Measurements from ENCODE around the gene TAF1D.
"Not testable (repeated sequence)": the region's sequence is repeated elsewhere in the genome, so short reads cannot be mapped to it uniquely, and the experiment has no call there.

TAF1D gene

GRCh38 chr11:93746101-93746500 is 4.8 kb upstream of the TAF1D start:
- DNase-seq: no peak

DNA sequence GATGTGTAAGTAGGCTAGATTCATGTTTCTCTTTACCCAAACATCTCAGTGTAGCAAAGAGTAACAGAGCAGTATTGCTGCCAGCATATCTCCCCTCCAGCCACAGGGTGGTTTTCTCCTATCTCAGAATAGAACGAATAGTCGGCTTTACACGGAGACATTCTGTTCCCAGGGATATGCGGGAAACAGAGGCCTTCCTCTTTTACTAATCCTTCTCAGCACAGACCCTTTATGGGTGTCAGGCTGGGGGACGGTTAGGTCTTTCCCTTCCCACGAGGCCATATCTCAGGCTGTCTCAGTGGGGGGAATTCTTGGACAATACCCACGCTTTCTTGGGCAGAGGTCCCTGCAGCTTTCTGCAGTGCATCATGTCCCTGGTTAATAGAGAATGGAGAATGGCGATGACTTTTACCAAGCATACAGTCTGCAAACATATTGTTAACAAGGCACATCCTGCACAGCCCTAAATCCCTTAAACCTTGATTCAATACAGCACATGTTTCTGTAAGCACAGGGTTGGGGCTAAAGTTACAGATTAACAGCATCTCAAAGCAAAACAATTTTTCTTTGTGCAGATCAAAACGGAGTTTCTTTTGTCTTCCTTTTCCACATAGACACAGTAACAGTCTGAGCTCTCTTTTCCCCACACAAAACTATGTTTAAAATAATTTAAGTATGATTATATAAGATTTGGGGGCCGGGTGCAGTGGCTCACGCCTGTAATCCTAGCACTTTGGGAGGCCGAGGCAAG is 3.9 kb upstream of the TAF1D start:
- not testable (repeated sequence) for DNase-seq

DNA sequence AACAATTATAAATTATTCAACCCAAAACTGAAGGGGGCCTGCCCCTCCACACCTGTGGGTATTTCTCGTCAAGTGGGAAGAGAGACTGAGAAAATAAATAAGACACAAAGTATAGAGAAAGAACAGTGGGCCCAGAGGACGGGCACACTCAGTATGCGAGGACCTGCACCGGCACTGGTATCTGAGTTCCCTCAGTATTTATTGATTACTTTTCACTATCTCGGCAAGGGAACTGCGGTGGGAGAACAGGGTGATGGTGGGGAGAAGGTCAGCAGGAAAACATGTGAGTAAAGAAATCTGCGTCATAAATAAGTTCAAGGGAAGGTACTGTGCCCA is 3.3 kb upstream of the TAF1D start:
- DNase-seq: no peak

GRCh38 chr11:93743291-93743690 is 2.0 kb upstream of the TAF1D start:
- DNase-seq: no peak

DNA sequence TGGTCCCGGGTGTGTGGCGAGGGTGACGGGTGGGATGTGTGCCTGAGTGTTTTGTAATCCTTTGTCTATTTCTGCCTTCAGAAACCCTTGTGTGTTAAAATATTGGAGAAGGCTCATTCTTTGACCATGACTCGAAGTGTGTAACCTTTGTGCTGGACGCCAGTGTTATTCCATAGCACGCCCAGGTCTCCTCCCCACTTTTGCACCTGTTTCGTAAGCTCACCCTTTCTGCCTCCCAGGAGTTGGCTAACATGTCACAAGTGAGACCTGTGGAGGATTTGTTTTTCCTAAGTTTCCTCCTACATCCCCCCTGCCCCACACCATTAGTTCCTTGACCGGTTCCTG is 559 bp upstream of the TAF1D start:
- DNase-seq: no peak

DNA sequence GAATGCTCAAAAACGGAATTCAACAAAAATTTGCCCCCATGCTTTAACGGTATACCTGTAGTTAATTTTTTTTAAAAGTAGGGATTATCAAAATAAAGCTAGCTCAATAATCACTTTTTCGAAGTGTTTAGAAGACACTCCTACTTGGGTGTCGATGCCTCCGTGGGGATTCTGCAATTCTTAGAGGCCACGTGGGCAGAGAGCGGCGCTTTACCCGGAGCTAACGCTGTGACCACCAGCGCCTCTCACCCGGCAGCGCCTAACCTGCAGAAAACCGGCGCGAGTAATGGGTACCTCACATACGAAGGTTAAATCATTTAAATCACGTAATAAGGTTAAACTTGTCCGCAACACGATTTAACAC is 583 bp downstream of the TAF1D start:
- peak; percentile 66 to 72 for DNase-seq

GRCh38 chr11:93740031-93740729 is 1.1 kb downstream of the TAF1D start:
- DNase-seq: peak; percentile 55 to 67

- DNase-seq: no peak
These were observed 2.6 kb downstream of the TAF1D start for GRCh38 chr11:93738647-93739081.

GRCh38 chr11:93737904-93738612 is 3.2 kb downstream of the TAF1D start:
- no peak for DNase-seq

DNA sequence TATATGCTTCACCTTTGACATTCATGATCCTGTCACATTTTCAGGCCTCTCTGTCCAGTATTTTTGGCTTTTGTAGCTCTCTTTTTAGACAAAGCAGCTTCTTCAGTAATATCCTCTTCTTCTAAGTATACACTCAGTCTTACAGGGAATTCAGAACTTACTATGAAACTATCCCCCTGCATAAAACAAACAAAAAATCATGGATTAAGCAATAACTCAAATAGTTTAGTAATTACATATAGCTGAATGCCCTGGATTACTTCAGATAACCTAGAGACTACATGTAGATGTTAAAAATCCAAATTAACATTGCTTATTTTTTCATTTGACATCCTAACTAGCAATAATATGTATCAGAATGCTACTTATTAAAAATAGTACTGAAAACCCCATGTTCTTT is 5.2 kb downstream of the TAF1D start:
- DNase-seq: no peak

DNA sequence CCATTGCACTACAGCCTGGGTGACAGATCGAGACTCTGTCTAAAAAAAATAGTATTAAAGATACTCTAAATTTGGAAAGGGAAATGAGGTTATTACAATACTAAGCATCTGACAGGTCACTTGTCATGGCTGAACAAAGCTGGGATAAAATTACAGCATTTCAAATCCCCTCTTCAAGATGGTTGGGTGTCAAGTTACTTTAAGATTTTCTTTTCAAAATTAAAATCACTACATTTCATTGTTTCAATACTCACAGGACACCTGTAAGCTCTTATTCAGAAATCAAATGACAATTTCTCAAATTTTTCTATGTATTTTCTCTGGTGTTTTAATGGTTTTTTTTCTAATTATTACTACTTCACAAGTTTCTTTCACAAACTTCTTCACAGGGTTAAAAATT is 5.7 kb downstream of the TAF1D start:
- no peak for DNase-seq

DNA sequence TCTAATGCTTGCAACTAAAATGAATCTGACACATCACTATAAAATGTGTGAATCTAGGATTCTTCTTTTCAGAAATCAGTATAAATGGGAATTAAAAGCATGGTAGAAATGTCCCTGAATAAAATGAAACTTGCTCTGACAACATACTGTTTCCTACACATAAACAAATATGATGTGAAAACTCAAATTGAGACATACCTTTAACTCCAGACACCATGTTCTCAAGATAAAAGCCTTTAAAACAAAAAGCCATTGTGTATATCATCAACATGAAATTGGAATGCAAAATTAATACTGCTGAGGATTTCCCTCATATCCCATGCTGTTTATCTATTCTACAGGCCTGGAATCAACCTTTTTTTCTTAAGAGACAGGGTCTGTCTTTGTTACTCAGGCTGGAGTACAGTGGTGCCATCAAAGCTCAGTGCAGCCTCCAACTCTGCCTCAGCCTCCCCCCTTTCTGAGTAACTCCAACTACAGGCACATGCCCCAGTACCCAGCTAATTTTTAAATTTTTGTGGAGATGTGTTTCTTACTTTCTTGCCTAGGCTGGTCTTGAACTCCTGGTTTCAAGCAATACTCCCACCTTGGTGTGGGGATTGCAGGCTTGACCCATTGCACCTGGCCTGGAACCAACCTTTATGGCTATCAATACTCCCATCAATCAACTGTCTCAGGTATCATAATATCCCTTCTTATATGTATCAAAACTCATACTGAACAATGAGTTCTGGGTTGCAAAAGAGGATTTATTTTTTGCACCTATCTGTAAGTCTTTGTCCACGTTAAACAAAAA is 6.7 kb downstream of the TAF1D start:
- no peak for DNase-seq

- no peak for DNase-seq
These were observed 7.8 kb downstream of the TAF1D start for GRCh38 chr11:93733474-93733873.

DNA sequence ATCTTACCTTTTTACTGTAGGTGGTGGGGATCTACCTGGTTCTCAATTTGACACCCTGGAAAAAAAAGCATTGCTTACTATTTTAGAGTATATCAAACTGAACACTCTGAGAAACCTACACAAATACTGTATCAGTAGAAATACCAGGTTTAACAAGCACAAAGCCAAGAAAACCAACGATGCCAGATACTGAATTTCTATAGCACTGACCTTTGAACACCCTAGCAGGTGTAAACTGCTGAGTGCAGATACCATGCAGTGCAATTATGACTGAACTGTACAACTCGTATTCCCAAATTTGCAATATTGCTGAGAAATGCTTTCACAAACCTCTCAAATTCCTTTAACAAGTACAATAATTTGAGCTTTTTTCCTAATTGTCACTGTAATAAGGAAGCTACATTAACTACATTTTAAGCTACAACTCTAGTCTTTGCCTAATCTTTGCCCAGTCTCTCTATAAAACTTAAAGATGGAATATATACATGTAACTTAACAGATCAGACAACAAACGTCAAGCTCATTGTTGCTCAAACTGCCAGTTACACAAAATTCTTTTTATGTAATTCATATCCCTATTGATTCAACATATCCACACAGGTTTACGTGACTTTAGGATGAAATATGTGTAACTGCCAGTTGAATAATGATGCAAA is 8.9 kb downstream of the TAF1D start:
- DNase-seq: no peak

- DNase-seq: no peak
These were observed 10.9 kb downstream of the TAF1D start for GRCh38 chr11:93730108-93731107.

DNA sequence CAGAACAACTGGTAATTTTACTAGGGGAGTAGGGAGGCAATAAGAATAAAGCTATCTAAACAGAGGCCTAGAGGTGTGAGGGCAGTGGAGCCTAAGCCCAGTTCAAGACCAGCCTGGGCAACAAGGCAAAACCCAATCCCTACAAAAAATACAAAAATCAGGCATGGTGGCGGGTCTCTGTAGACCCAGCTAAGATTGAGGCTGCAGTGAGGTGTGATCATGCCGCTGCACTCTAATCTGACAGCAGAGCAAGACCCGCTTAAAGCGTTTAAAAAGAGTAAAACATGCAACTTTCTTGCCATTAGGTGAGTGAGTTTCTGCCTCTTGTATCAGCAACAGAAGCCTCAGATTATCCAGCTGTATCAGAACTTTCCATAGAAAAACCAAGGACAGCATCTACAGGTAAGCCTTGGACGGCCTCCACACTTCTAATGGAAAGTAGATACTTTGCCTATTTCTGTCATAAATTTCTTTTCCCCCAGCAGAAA is 12.1 kb downstream of the TAF1D start:
- DNase-seq: peak; percentile 15 to 28

- DNase-seq: no peak
These were observed 12.5 kb downstream of the TAF1D start for GRCh38 chr11:93728792-93729128.

- no peak for DNase-seq
These were observed 13.1 kb downstream of the TAF1D start for GRCh38 chr11:93727985-93728791.

GRCh38 chr11:93724089-93724488 is 17.2 kb downstream of the TAF1D start:
- no peak for DNase-seq

DNA sequence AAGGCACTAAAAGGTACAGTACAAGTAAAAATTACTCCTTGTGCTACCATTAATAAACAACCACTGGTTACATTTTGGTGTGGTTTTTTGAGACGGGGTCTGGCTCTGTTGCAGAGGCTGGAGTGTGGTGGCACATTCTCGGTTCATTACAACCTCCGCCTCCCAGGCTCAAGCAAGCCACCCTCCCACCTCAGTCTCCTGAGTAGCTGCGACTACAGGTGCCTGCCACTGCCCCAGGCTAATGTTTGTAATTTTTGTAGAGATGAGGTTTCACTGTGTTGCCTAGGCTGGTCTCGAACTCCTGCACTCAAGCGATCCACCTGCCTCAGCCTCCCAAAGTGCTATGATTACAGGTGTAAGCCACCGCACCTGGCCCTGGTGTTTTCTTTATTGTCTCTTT is 20.8 kb downstream of the TAF1D start:
- no peak for DNase-seq

- DNase-seq: no peak
These were observed 22.0 kb downstream of the TAF1D start for GRCh38 chr11:93719310-93719709.

Measured in activated CD4-positive, alpha-beta T cell treated with anti-CD3 and anti-CD28 coated beads, Interleukin-2, amount 50 U/mL, for 48 hours (primary cell).